Neural crest cell (in vitro differentiated cells): Measurements from ENCODE around the gene ABCB10. TPM values are rescaled to one million over a fixed set of nuclear protein-coding genes. Genes with fewer than 3 reads are reported as not detected.
"Not testable (repeated sequence)": the region's sequence is repeated elsewhere in the genome, so short reads cannot be mapped to it uniquely, and the experiment has no call there.

ENCODE experiments used
- DNase-seq: peaks from one replicate; pipeline ENCODE4 v3.0.0; 2021; ENCODE audit warnings: low read depth, mixed read lengths, low spot score
- H3K27ac Mint-ChIP-seq: one replicate; pipeline ENCODE4 v1.8.0; 2021; ENCODE audit warnings: mild to moderate bottlenecking, mixed read lengths; ENCODE audit not compliant: unreplicated experiment
- H3K27me3 Mint-ChIP-seq: 2 replicates; pipeline ENCODE4 v1.8.0; 2021; ENCODE audit warnings: low read depth, mild to moderate bottlenecking, mixed read lengths
- H3K36me3 Mint-ChIP-seq: 2 replicates; pipeline ENCODE4 v1.8.0; 2021; ENCODE audit warnings: low read depth, mild to moderate bottlenecking, mixed read lengths
- H3K4me1 Mint-ChIP-seq: 2 replicates; pipeline ENCODE4 v1.8.0; 2021; ENCODE audit warnings: mixed read lengths
- H3K4me3 Mint-ChIP-seq: one replicate; pipeline ENCODE4 v1.8.0; 2021; ENCODE audit warnings: mild to moderate bottlenecking, mixed read lengths
- H3K9me3 Mint-ChIP-seq: 2 replicates; pipeline ENCODE4 v1.8.0; 2021; ENCODE audit warnings: mixed read lengths
- CTCF ChIP-seq: fragments of 200-600 bp; sonication (generic); conservative IDR thresholded peaks from 2 replicates; pipeline ENCODE4 v1.5.0; 2021; ENCODE audit warnings: antibody characterized with exemption, mild to moderate bottlenecking
- total RNA-seq: library from RNA; stranded (reverse); gene quantifications from 2 replicates; pipeline ENCODE4 v1.2.1, GENCODE V29; 2021

The ABCB10 gene
- total RNA-seq, 1 donor from 2014 or later: 24.0 TPM

GRCh38 chr1:229567109-229567868 is 8.8 kb upstream of the ABCB10 start:
- Mint-ChIP-seq H3K9me3 (no peaks in the 10 kb centered on the region), H3K27me3 (peaks cover 4% of the 10 kb centered on the region), H3K36me3 (no peaks in the 10 kb centered on the region), H3K27ac (no peak overlapping the region), H3K4me3 (no peak overlapping the region), H3K4me1 (peaks cover 5% of the 10 kb centered on the region)
- DNase-seq: no peak
- no peak for TF ChIP-seq CTCF

- Mint-ChIP-seq H3K4me3 (no peak overlapping the region), H3K36me3 (no peaks in the 10 kb centered on the region), H3K4me1 (peaks cover 13% of the 10 kb centered on the region), H3K9me3 (no peaks in the 10 kb centered on the region), H3K27me3 (no peaks in the 10 kb centered on the region), H3K27ac (no peak overlapping the region)
- no peak for TF ChIP-seq CTCF
- DNase-seq: no peak
These were observed 5.2 kb upstream of the ABCB10 start for GRCh38 chr1:229563701-229564100.

- Mint-ChIP-seq H3K4me1 (peaks cover 13% of the 10 kb centered on the region), H3K9me3 (no peaks in the 10 kb centered on the region), H3K36me3 (no peaks in the 10 kb centered on the region), H3K27ac (no peak overlapping the region), H3K27me3 (no peaks in the 10 kb centered on the region), H3K4me3 (no peak overlapping the region)
- TF ChIP-seq CTCF: no peak
- DNase-seq: no peak
These were observed 4.7 kb upstream of the ABCB10 start for GRCh38 chr1:229563241-229563640.

GRCh38 chr1:229562686-229563085 is 4.2 kb upstream of the ABCB10 start:
- Mint-ChIP-seq H3K4me1 (peaks cover 15% of the 10 kb centered on the region), H3K27ac (no peak overlapping the region), H3K4me3 (no peak overlapping the region), H3K27me3 (no peaks in the 10 kb centered on the region), H3K36me3 (no peaks in the 10 kb centered on the region), H3K9me3 (no peaks in the 10 kb centered on the region)
- DNase-seq: no peak
- no peak for TF ChIP-seq CTCF

GRCh38 chr1:229561141-229561540 is 2.6 kb upstream of the ABCB10 start:
- H3K9me3 Mint-ChIP-seq: no peaks in the 10 kb centered on the region
- H3K27me3 Mint-ChIP-seq: no peaks in the 10 kb centered on the region
- peak overlapping the region; percentile 72 for H3K4me3 Mint-ChIP-seq
- no peak for TF ChIP-seq CTCF
- no peak overlapping the region for H3K27ac Mint-ChIP-seq
- peaks cover 30% of the 10 kb centered on the region for H3K4me1 Mint-ChIP-seq
- H3K36me3 Mint-ChIP-seq: no peaks in the 10 kb centered on the region
- DNase-seq: no peak

GRCh38 chr1:229560124-229560523 is 1.6 kb upstream of the ABCB10 start:
- not testable (repeated sequence) for H3K27me3 Mint-ChIP-seq, H3K27ac Mint-ChIP-seq, H3K4me3 Mint-ChIP-seq, H3K36me3 Mint-ChIP-seq, DNase-seq, H3K9me3 Mint-ChIP-seq
- peaks cover 38% of the 10 kb centered on the region for H3K4me1 Mint-ChIP-seq

- H3K27me3 Mint-ChIP-seq, H3K36me3 Mint-ChIP-seq, H3K9me3 Mint-ChIP-seq, DNase-seq: not testable (repeated sequence)
- peaks cover 44% of the 10 kb centered on the region for H3K4me1 Mint-ChIP-seq
- H3K4me3 Mint-ChIP-seq: peak overlapping the region; percentile 95
- peak overlapping the region; percentile 82 for H3K27ac Mint-ChIP-seq
These were observed 862 bp upstream of the ABCB10 start for GRCh38 chr1:229559336-229559801.
